Thyroid gland (tissue), 4 donors: ENCODE measurements around the gene ROBO4.

Experiments
- POLR2A ChIP-seq, 2 donors: fragments of 450-650 bp; IDR thresholded peaks; one replicate each; pipeline ENCODE4 v1.6.1; 2017; ENCODE audit warnings: antibody characterized with exemption in 2 of 2, mild to moderate bottlenecking in 2 of 2, moderate library complexity in 1 of 2
- TF ChIP-seq, protein P1 (sequence below), 6 experiments: fragments of 200-600 bp in 3 of 6; fragments of 450-650 bp in 3 of 6; sonication (generic) in 3 of 6; IDR thresholded peaks; one replicate each; pipeline ENCODE4 v1.5.1; 2016 to 2019; ENCODE audit warnings: antibody characterized with exemption in 6 of 6, mild to moderate bottlenecking in 2 of 6, inconsistent platforms in 1 of 6, moderate library complexity in 1 of 6

DNA sequence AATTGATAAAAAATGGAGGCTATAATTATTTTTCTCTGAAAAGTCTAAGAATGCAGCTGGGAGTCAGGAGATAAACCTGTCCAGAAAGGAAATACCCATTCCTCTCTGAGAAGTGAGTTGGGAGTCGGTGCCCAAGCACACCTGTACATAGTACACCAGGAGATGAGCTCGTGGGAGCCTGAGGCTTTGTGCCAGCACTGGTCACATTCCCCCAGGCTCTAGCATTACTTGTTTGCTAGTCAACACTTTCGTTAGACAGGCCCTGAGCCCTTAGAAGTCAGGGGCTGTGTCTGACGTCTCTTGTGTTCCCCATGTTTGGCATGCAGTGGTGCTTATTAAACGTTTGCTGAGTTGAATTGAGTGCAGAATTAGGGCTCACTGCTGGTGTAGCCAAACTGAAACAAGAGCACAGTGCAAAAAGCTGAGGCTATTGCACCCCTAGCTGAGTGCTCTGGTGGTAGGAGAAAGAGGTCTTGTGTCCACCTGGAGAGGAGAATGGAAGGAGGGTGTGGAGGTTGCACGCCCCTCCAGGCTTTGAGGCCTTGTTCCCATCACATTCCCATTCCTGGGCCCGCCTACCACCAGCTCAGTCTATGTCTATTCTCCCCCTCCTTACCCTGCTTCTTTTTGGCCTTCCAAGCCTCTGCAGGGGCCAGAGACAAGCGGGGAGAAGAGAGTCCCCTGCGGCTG is 6.8 kb downstream of the ROBO4 start:
- TF ChIP-seq, protein P1, sequence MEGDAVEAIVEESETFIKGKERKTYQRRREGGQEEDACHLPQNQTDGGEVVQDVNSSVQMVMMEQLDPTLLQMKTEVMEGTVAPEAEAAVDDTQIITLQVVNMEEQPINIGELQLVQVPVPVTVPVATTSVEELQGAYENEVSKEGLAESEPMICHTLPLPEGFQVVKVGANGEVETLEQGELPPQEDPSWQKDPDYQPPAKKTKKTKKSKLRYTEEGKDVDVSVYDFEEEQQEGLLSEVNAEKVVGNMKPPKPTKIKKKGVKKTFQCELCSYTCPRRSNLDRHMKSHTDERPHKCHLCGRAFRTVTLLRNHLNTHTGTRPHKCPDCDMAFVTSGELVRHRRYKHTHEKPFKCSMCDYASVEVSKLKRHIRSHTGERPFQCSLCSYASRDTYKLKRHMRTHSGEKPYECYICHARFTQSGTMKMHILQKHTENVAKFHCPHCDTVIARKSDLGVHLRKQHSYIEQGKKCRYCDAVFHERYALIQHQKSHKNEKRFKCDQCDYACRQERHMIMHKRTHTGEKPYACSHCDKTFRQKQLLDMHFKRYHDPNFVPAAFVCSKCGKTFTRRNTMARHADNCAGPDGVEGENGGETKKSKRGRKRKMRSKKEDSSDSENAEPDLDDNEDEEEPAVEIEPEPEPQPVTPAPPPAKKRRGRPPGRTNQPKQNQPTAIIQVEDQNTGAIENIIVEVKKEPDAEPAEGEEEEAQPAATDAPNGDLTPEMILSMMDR (IDR thresholded peaks at IDR 0.05), result no peak
- no peak for TF ChIP-seq POLR2A (IDR thresholded peaks at IDR 0.05)
